GM12874 (cell line): Measurements from ENCODE around the gene ARHGEF26.

Experiments used
- TF ChIP-seq, protein P1 (sequence below): IDR thresholded peaks from 2 replicates; pipeline ENCODE4 v1.5.1; 2011; ENCODE audit warnings: low read depth, mild to moderate bottlenecking, control low read depth, low read length, moderate library complexity; ENCODE audit not compliant: insufficient read depth

Gene ARHGEF26

DNA sequence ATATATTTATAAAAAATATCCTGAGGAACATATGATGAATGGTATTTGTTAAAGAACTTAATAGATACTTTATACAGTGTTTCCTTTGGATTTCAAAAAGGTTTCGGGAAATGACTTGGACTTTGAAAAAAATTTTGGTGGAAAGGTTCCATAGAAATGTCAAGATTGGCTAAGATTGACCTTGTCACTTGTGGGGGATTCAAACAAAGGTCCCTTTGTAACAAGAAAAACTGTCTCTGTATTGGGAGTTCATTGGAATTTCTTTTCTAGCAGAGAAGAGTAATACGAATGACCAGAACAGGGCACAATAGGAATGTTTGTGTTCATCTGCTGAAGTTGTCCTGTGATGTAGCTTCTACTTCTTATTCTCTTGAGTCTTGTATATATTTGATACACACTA lies 43.2 kb downstream of the ARHGEF26 start:
- TF ChIP-seq, protein P1, sequence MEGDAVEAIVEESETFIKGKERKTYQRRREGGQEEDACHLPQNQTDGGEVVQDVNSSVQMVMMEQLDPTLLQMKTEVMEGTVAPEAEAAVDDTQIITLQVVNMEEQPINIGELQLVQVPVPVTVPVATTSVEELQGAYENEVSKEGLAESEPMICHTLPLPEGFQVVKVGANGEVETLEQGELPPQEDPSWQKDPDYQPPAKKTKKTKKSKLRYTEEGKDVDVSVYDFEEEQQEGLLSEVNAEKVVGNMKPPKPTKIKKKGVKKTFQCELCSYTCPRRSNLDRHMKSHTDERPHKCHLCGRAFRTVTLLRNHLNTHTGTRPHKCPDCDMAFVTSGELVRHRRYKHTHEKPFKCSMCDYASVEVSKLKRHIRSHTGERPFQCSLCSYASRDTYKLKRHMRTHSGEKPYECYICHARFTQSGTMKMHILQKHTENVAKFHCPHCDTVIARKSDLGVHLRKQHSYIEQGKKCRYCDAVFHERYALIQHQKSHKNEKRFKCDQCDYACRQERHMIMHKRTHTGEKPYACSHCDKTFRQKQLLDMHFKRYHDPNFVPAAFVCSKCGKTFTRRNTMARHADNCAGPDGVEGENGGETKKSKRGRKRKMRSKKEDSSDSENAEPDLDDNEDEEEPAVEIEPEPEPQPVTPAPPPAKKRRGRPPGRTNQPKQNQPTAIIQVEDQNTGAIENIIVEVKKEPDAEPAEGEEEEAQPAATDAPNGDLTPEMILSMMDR, result no peak

GRCh38 chr3:154168998-154169795 lies 48.0 kb downstream of the ARHGEF26 start:
- TF ChIP-seq, protein P1, result no peak

DNA sequence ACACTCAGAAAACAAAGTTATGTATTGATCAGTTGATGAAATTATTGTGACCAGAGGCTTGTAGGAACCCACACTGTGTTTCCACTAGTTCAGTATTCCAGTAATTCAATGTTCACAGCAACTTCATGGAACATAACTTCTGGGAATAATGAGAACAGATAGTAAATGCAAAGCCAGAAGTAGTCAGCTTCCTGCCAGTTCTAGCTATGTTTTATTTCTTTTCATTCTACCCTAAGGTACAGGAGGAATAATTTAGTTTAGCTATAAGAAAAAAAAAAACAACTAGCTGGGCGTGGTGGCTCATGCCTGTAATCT lies 48.6 kb downstream of the ARHGEF26 start:
- TF ChIP-seq, protein P1, result no peak

DNA sequence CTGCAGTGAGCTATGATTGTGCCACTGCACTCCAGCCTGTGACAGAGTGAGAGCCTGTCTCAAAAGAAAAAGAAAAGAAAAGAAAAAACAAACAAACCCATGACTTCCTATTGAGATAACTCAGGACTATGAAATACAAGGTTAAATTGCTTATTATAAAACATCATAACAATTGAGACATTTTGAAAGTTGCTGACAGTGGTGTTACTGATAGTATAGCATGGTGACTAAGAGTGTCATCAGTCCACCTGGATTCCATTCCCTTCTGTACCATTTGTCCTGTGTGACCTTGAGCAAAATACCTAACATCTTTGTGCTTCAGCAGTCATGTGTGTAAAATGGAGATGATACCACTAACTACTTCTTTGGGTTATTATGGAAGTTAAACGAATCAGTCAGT lies 49.1 kb downstream of the ARHGEF26 start:
- TF ChIP-seq, protein P1, result no peak

DNA sequence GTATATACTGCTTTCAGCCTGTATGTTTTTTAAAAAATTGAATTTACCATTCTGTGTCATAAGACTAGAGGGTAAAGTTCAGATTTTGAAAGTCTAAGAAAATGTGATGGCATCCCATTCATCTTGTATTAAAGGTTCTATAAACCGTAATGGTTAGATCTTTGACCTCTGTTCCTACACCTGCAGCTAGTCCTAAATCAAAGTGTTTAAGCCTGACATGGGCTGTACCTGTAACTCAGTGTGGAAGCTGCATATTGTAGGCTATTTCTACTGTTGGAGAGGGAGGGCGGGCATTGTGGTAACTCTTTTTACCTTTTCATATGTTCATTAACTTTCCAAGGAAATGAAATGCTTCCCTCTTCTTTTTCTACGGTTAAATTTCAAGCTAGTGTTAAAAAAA lies 53.9 kb downstream of the ARHGEF26 start:
- TF ChIP-seq, protein P1, result no peak

DNA sequence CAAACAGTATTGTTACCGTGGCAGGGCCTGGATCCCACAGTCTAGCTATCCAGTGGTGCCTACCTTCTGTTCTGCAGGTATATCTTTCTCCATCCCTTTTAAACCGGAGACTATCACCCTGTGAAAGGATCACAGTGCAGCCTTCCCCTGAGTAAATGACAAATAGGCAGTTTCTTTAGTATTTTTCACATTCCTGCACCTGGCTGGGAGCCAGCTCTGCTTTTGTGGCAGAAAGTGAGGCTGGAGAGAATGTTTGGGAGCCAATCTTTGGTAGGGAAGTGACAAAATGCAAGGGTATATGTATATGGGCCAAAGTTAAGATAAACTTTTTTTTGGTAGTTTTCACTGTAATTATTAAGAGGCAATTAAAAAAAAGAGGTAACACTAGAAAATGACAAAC lies 54.8 kb downstream of the ARHGEF26 start:
- TF ChIP-seq, protein P1, result no peak

DNA sequence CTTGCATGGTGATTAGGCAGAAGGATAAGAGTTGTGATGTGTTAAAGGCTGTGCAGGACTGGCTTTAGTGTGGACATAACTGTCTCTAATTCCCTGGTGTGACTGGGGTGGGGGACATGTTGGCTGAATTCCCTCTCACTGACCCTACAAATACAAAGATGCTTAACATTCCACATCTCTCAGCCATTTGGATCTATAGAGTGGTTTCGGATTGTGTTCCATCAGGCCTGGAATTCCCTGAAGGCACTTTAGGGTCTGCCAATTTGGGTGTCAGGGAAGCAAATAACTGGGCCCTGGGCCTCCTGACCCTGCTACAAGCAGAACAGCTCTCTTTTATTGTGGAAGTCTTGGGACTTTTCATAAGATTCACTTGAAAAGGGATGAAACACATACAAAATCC lies 56.2 kb downstream of the ARHGEF26 start:
- TF ChIP-seq, protein P1, result no peak
